ENCODE data around the gene HOXD11. TPM values are rescaled to one million over a fixed set of nuclear protein-coding genes. Genes with fewer than 3 reads are reported as not detected.

Gene HOXD11
- total RNA-seq, 4 donors from 2014 or later, result not detected

GRCh38 chr2:176115883-176116813, 9.1 kb downstream of the HOXD11 start, which contains the start of gene HOXD10:
Gene HOXD10 (plus strand): TSS chr2:176116778. CDS start chr2:176116834, 56 bp downstream.
- H3K36me3 ChIP-seq, result no peaks in the 10 kb centered on the region
- 4 to 6% methylated on average over 25 to 29 of the region's 66 CpGs for WGBS, 2 donors
- no peaks in the 10 kb centered on the region for H3K9me3 ChIP-seq
- H3K27ac ChIP-seq, result no peak within 1 kb of the TSS
- peaks cover 67% of the 10 kb centered on the region for H3K27me3 ChIP-seq
- intact Hi-C loops (cut with DNase I), result no loop called here
- TF ChIP-seq POLR2A (IDR thresholded peaks at IDR 0.05) (peak in 1 of 2 donors; percentile 12), CTCF (IDR thresholded peaks at IDR 0.05) (peak in 1 of 6 experiments; percentile 4)
- DNase-seq, result peak in 1 of 2 donors; percentile 28
- H3K4me3 ChIP-seq (replicated peaks in 1 of 3), result no peak within 1 kb of the TSS
- H3K4me1 ChIP-seq, result no peaks in the 10 kb centered on the region

- Histone ChIP-seq H3K4me1 (peaks cover 0 to 3% of the 10 kb centered on the region in 2 donors), H3K27me3 (peaks cover 68% of the 10 kb centered on the region), H3K27ac (no peak overlapping the region), H3K9me3 (no peaks in the 10 kb centered on the region), H3K4me3 (replicated peaks in 1 of 3) (no peak overlapping the region), H3K36me3 (no peaks in the 10 kb centered on the region)
- TF ChIP-seq CTCF (IDR thresholded peaks at IDR 0.05), result no peak
- no peak for TF ChIP-seq POLR2A (IDR thresholded peaks at IDR 0.05)
- WGBS, 2 donors, result 18 to 22% methylated on average over 15 to 32 of the region's 40 CpGs
- intact Hi-C loops (cut with DNase I), result no loop called here
- DNase-seq, result no peak
Measured at GRCh38 chr2:176117162-176117822, 10.2 kb downstream of the HOXD11 start.

- H3K27ac ChIP-seq, result no peak overlapping the region
- no peak for DNase-seq
- no peaks in the 10 kb centered on the region for H3K36me3 ChIP-seq
- peaks cover 70% of the 10 kb centered on the region for H3K27me3 ChIP-seq
- WGBS, 2 donors, result 5 to 6% methylated on average over 11 of the region's 11 CpGs
- H3K9me3 ChIP-seq, result no peaks in the 10 kb centered on the region
- no peak overlapping the region for H3K4me3 ChIP-seq (replicated peaks in 1 of 3)
- H3K4me1 ChIP-seq, result peaks cover 0 to 9% of the 10 kb centered on the region in 2 donors
- intact Hi-C loops (cut with DNase I), result no loop called here
- no peak for TF ChIP-seq POLR2A (IDR thresholded peaks at IDR 0.05)
- TF ChIP-seq CTCF (IDR thresholded peaks at IDR 0.05), result no peak
Measured at GRCh38 chr2:176117823-176118371, 10.8 kb downstream of the HOXD11 start.

DNA sequence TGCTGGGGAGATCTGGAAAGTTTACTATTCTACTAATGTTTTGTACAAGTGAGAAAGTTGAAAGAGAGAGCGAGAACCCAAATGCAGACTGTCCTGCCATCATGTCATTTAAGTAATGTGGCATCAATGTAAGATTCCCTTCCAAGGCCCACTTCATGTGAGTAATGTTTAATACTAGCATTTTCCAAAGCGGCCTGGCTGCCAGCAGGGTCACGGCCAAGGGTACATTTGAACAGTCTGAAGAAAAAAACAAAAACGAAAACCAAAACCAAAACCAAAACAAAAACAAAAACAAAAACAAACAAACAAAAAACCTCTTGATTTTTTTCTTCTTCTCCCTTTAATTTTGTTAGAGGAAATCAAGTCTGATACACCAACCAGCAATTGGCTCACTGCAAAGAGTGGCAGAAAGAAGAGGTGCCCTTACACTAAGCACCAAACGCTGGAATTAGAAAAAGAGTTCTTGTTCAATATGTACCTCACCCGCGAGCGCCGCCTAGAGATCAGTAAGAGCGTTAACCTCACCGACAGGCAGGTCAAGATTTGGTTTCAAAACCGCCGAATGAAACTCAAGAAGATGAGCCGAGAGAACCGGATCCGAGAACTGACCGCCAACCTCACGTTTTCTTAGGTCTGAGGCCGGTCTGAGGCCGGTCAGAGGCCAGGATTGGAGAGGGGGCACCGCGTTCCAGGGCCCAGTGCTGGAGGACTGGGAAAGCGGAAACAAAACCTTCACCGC, 11.7 kb downstream of the HOXD11 start:
- 14 to 16% methylated on average over 24 of the region's 24 CpGs for WGBS, 2 donors
- no peak for DNase-seq
- peaks cover 0 to 15% of the 10 kb centered on the region in 2 donors for H3K4me1 ChIP-seq
- no peaks in the 10 kb centered on the region for H3K36me3 ChIP-seq
- no peak overlapping the region for H3K27ac ChIP-seq
- peaks cover 68% of the 10 kb centered on the region for H3K27me3 ChIP-seq
- H3K4me3 ChIP-seq (replicated peaks in 1 of 3), result no peak overlapping the region
- TF ChIP-seq POLR2A (IDR thresholded peaks at IDR 0.05), result no peak
- TF ChIP-seq CTCF (IDR thresholded peaks at IDR 0.05), result peak in 1 of 6 experiments; percentile 12
- intact Hi-C loops (cut with DNase I), result no loop called here
- no peaks in the 10 kb centered on the region for H3K9me3 ChIP-seq
